T-helper 1 cell (primary cell): ENCODE data around the gene PTPA.

Source experiments
- DNase-seq, 5 donors: peaks; one replicate each; pipeline ENCODE4 v3.0.0-alpha.2; 2012 to 2020

Gene PTPA

GRCh38 chr9:129084087-129084486 lies 27.1 kb upstream of the PTPA start:
- no peak for DNase-seq

- no peak for DNase-seq
These were observed 22.0 kb upstream of the PTPA start for GRCh38 chr9:129089246-129089645.

DNA sequence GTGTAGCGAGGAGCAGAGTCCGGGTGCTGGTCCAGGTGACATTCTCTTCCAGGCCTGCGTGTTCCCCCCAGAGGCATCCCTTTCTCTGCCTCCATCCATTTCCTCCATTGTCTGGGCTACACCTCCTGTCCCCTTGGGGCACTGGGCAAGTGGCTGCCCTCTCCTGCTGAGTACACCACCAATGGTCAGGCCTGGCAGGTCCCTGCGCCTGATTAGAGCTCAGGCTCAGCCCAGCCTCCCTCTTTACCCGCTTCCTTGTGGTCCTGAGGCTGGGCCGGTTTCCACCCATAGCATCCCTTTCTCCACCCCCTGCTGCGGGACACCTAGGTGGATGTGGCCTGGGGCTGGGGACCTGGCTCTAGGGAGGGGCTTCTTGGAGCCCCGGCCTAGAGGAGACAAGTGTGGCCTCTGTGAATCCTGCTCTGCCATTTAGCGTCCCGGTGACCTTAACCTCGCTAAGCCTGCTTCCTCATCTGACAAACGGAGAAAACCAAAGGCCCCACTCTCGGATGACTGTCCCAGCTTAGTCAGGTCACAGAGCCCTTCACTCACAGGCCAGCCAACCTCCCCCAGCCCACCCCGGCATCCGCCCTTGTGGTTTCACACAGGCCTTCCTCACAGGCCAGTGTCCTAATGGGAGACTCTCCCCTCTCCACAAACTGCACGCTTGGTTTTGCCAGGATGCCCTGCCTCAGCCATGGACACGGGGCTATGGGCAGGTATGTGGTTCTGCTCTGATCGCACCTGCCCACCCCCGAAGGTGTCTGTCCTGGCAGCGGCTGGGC lies 17.4 kb upstream of the PTPA start:
- no peak for DNase-seq

DNA sequence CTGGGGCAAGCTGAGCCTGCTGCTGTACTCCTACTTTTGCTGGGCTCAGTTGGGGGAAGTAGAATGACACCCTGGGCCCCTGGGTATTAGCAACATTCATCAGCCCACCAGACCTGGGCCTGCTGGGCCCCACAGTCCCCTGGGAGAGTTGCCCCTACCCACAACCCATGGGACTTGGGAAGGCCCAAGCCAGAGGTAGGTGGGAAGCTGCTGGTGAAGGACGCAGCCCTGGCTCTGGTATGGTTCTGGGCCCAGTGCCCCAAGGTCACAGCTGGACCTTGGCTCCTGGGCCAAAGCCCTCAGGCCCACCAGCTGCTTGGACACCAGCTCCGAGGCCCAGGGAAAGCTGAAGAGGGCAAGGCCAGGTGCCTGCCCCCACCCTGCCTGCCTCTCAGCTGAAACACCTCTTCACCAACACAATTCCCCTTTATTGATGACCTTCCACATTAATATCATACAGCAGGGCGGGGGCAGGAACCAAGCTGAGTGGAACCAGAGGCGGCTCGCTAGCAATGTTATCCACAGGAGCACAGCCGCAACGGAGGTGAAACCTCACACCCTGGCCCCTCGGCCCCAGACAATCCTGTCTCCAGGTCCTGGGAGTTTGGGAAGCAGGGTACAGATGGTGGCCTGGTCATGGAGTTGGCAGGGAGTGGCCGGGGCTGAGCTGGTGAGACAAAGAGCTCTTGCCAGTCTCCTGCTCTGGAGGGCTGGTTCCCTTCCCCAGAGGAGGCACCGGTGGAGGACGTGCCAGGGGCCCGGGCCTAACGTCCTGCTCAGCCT lies 16.6 kb upstream of the PTPA start:
- no peak for DNase-seq

GRCh38 chr9:129095170-129095667 lies 16.0 kb upstream of the PTPA start:
- no peak for DNase-seq

DNA sequence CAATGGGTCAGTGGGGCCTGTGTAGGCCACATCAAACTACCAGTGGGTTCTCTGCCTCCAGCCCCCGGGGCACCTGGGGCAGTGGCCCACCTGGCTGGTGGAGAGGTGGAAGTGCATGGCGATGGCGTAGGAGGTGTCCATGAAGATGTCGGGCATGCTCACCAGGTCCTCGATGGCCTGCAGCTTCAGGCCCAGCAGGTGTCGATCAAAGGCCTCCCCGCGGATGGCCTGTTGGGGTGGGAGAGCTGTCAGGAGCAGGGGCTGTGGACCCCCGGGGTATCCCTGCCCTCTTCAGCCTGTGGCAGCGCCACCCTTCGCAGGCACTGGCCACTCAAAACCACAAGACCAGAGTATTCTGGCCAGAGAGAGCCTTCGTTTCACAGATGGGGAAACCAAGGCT lies 15.3 kb upstream of the PTPA start:
- DNase-seq, result no peak

DNA sequence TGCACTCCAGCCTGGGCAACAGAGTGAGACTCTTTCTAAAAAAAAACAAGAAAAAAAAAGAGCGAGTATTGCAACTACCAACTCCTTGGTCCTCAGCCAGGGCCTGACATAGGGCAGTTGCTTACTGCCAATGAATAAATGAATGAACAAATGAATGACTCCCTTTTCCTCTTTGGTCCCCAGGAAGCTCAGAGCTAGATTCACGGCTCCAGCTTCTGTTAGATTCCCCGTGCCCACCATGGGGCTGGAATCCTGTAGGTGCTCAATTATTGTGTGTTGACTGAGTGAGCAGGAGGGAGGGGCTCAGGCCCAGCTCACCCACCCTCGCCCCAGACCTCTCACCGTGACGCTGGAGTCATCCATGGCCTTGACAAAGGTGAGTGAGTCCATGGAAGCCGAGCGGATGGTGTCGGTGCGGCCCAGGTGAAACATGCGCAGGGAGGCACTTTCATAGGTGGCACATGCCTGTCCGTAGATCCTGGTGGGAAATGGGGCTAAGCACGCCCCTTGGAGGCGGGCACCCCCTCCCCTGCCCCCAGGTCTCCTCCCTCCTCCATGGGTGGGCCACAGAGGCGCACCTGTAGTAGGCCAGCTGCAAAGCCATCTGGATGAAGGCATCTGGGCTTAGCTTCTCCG lies 13.4 kb upstream of the PTPA start:
- no peak for DNase-seq

DNA sequence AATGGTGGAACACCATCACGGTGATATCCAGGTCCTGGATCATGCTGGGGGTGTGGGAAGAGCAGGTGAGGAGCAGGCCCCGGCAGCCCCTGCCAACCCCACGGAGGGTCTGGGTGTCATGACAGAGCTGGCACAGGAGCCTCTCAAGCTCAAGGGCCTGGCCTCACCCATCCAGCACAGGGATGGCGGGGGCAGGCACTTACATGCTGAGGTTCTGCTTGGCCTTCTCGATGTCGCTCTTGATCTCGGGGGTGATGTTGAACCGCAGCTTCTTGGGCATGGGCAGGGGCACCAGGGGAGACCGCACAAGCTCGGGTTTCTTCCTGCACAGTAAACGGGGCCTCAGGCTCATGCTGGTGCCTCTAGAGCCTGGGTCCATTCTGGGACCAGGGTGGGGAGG lies 12.9 kb upstream of the PTPA start:
- DNase-seq, result no peak

DNA sequence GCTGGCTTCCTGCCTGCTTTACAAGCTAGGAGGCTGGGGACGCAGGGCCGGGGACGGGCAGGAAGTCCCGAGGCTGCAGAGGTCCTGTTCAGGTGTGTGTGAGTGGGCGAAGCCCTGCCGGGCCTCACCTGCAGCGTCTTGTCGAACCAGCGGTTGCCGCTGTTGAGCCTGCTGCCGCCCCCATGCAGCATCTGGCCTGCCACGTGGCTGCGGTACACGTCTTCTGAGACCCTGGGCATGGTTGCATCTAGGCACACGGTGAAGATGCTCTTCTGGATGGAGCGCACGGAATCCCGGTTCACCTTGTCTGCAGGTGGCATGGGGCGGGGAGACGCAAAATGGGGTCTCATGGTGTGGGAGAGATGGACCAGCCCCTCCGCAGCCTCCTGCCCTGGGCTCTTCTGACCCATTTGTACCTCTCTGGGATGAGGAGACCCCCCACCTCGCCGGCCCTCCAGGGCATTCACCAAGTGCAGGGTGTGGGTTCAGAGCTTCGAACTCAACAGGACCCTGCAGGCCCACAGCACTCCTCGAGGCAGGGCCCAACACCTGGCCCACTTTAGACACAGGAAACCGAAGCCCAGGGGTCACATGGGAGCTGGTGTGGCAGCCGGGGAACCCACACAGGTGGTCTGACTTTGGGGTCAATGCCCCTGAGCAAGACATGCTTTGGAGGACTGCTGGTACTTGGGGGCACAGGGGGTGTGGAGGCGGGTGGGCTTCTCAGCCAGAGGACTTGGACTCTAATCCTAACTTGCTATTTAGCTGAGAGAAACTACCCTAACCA lies 10.6 kb upstream of the PTPA start:
- no peak for DNase-seq

DNA sequence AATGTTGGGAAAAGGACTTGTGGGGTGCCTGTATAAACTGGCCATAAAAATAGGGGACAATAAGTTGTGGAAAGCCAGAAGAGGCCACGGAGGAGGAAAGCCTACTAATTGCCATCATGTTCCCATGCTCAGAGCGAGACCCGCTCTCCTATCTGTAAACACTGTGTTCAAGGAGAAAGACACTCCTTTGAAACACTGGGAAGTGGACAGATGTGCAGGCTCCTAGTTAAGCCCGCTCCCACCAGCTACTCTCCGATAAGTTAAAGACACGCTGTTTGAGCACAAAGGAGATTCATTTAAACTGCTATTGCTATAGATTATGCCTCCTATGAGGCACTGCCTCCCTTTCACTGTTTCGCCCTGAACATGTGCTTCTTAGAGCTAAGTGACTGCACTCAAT lies 9.9 kb upstream of the PTPA start:
- DNase-seq, result no peak

DNA sequence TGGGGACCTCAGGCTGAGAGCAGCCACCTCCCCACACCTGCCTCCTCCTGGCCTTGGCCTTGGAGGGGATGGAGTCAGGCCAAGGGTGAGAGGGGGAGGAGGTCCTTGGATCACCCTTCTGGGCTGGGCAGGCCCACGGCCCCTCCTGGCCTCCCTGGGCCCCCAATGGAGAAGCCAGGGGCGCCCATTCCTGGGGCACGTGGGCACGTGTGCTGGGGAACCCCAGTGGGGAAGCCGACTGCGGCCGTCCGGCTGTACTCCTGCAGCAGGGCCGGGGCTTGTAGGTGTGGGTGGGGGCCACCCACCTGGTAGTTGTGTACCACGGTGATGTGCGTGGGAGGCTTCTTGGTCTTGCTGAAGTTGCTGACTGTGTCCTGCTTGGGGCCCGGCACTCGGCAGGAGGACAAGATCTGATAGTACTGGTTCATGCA lies 9.1 kb upstream of the PTPA start:
- DNase-seq, result no peak

DNA sequence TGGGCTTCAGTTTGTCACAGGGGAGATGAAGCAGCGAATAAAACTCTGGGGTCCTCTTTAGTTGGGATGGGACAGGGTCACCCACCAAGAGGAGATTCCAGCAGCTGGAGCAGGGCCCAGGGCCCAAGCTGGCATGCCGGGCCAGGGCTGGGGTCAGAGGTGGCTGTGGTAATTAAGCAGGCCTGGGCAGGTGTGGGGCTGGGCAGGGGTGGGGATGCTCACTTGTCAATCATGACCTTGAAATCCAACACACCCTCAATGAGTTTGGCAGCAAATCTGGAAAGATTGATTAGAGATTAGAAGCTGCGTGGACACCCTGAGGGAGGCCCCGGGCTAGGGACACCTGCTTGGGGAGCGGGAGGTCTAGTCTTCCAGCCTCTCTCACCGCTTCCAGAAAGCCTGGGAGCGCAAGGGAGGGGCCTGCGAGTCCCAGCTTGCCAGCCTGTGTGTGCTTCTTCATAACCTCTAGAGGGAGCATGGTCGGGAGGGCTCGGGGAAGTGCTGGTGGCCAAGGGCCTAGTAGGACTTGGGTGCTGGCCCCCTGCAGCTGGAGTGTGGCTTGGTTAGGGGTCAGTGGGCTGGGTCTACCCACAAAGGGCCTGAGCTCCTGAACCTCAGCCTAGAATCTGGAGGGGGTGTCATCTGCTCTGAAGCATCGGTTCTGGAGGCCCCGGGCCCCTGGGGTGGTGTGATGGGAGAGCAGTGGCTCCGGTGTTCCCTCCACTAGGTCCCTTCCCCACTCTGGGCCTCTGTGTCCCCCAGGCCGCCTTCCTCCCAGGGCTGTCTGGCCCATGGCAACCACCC lies 8.2 kb upstream of the PTPA start:
- DNase-seq, result no peak

DNA sequence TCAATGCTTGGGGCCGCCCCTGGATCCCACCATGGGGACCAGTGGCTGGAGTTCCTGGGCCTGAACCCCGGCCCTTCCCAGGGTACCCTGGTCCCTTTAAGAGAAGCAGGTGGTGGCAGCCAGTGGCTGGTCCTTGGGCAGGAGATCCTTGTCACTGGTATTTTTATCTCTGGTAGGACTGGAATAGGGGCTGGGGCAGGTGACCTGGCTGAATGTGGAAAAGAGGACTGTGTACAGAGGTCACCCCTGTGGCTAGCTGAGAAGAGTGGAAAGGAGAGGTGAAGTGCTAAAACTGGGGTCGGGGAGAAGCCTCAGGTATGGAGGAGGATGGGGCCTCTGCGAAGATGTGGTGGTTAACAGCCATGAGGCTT lies 7.6 kb upstream of the PTPA start:
- no peak for DNase-seq

GRCh38 chr9:129104051-129104450 lies 7.2 kb upstream of the PTPA start:
- no peak for DNase-seq

- no peak for DNase-seq
These were observed 5.1 kb upstream of the PTPA start for GRCh38 chr9:129105857-129106694.

GRCh38 chr9:129107651-129108050 lies 3.6 kb upstream of the PTPA start:
- DNase-seq, result no peak

DNA sequence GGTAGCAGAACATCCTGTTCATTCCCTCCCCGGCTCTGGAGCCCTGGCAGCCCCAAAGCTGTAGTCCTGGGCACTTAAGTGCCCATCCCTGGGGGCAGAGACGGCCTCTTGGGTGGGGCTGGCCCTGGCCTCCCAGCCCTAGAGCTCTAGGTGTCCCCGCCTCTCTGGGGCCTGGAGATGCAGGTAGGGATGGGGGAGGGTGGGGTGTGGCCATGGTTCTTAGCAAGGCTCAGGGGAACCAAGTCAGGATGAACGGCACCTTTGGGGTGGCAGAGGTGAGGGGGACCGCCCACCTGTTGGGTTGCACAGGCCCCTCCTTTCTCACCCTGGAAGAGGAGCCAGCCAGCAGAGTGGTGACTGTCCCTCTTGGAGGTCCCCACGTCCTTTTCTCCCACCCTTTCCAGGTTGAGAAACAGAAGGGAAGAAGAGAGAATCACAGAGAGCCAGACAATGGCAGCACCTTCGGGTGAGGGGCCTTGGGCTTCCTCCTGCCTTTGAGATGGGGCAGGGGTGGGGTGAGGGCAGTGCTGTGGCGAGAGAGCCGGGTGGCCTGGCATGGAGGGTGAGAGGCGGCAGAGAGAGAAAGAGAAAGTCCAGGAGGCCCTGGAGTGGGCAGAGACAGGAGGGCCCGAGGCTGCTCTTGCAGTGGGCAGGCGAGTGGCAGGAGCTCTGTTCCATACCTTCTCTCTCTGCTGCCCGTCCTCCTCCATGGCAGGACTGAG lies 3.0 kb upstream of the PTPA start:
- no peak for DNase-seq

GRCh38 chr9:129108805-129109536 lies 2.2 kb upstream of the PTPA start:
- DNase-seq, result no peak

GRCh38 chr9:129109537-129109903 lies 1.7 kb upstream of the PTPA start:
- peak in 1 of 5 donors; percentile 13 for DNase-seq
